ENCODE data around the gene MAGEA3. TPM values are rescaled to one million over a fixed set of nuclear protein-coding genes. Genes with fewer than 3 reads are reported as not detected.
"Not testable (repeated sequence)": the region's sequence is repeated elsewhere in the genome, so short reads cannot be mapped to it uniquely, and the experiment has no call there.

MAGEA3 gene
- total RNA-seq, 2 experiments from 2014 or later, result not detected

- Histone ChIP-seq H3K36me3 (ENCODE audit: insufficient read depth, low read length) (no peaks in the 10 kb centered on the region), H3K9me3 (ENCODE audit: control insufficient read depth in 1 of 2, insufficient read depth in 1 of 2, low read length in 2 of 2) (no peaks in the 10 kb centered on the region), H3K4me1 (ENCODE audit: insufficient read depth, low read length) (no peaks in the 10 kb centered on the region), H3K27me3 (ENCODE audit: control insufficient read depth in 1 of 2, insufficient read depth in 2 of 2, low read length in 2 of 2) (no peaks in the 10 kb centered on the region), H3K27ac (ENCODE audit: low read depth in 1 of 2, low read length in 2 of 2) (no peak overlapping the region), H3K4me3 (ENCODE audit: low read length) (no peak overlapping the region)
- intact Hi-C loops (cut with DNase I, micrococcal nuclease), result no loop called here
- TF ChIP-seq, protein P1, sequence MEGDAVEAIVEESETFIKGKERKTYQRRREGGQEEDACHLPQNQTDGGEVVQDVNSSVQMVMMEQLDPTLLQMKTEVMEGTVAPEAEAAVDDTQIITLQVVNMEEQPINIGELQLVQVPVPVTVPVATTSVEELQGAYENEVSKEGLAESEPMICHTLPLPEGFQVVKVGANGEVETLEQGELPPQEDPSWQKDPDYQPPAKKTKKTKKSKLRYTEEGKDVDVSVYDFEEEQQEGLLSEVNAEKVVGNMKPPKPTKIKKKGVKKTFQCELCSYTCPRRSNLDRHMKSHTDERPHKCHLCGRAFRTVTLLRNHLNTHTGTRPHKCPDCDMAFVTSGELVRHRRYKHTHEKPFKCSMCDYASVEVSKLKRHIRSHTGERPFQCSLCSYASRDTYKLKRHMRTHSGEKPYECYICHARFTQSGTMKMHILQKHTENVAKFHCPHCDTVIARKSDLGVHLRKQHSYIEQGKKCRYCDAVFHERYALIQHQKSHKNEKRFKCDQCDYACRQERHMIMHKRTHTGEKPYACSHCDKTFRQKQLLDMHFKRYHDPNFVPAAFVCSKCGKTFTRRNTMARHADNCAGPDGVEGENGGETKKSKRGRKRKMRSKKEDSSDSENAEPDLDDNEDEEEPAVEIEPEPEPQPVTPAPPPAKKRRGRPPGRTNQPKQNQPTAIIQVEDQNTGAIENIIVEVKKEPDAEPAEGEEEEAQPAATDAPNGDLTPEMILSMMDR (IDR thresholded peaks at IDR 0.05), result no peak
- H3K4me1 Mint-ChIP-seq (ENCODE audit: low read depth), result no peaks in the 10 kb centered on the region
- H3K27me3 Mint-ChIP-seq, result no peaks in the 10 kb centered on the region
- H3K9me3 Mint-ChIP-seq, result no peaks in the 10 kb centered on the region
- DNase-seq, result no peak
- ChIA-PET CTCF (no interaction called here), POLR2A (no interaction called here)
- ATAC-seq (ENCODE audit: poor library complexity), result no peak
- H3K4me3 Mint-ChIP-seq, result no peak overlapping the region
- no peaks in the 10 kb centered on the region for H3K36me3 Mint-ChIP-seq (ENCODE audit: low read depth)
- no peak overlapping the region for H3K27ac Mint-ChIP-seq
Observed at GRCh38 chrX:152735860-152736511, 37.4 kb downstream of the MAGEA3 start.

- H3K4me1 ChIP-seq (ENCODE audit: insufficient read depth, low read length); H3K27ac ChIP-seq (ENCODE audit: low read depth in 1 of 2, low read length in 2 of 2); H3K4me3 Mint-ChIP-seq; H3K27ac Mint-ChIP-seq; DNase-seq; H3K4me1 Mint-ChIP-seq (ENCODE audit: low read depth); H3K36me3 ChIP-seq (ENCODE audit: insufficient read depth, low read length); H3K9me3 Mint-ChIP-seq; H3K9me3 ChIP-seq (ENCODE audit: control insufficient read depth in 1 of 2, insufficient read depth in 1 of 2, low read length in 2 of 2); ATAC-seq (ENCODE audit: poor library complexity); H3K27me3 Mint-ChIP-seq; H3K36me3 Mint-ChIP-seq (ENCODE audit: low read depth); H3K27me3 ChIP-seq (ENCODE audit: control insufficient read depth in 1 of 2, insufficient read depth in 2 of 2, low read length in 2 of 2); CTCF ChIA-PET; POLR2A ChIA-PET; H3K4me3 ChIP-seq (ENCODE audit: low read length); intact Hi-C loops (cut with DNase I, micrococcal nuclease): not testable (repeated sequence)
Observed at GRCh38 chrX:152736528-152736927, 37.9 kb downstream of the MAGEA3 start.

DNA sequence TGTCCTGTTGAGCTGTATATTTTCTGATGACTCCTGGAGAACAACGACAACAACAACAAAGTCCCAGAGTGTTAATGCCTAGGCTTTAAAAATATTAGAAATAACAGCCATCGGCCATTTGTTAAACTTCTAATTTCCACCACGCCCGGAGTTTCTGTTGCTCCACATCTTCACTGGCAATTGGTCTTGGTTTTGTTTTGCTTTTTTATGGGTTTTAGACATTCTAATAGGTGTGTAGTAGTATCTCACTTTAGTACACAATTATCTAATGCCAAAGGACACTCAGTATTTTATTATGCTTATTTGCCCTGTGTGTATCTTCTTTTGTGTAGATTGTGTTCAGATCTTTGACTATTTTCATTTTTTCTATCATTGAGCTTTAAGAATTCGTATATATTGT, 40.0 kb downstream of the MAGEA3 start:
- no peaks in the 10 kb centered on the region for H3K4me1 Mint-ChIP-seq (ENCODE audit: low read depth)

More for the DNA sequence above, 40.0 kb downstream of the MAGEA3 start:
- ATAC-seq (ENCODE audit: poor library complexity), result no peak
- no peak overlapping the region for H3K4me3 Mint-ChIP-seq
- no peaks in the 10 kb centered on the region for H3K27me3 Mint-ChIP-seq
- DNase-seq, result no peak
- Histone ChIP-seq H3K27me3 (ENCODE audit: control insufficient read depth in 1 of 2, insufficient read depth in 2 of 2, low read length in 2 of 2) (no peaks in the 10 kb centered on the region), H3K4me1 (ENCODE audit: insufficient read depth, low read length) (no peaks in the 10 kb centered on the region), H3K27ac (ENCODE audit: low read depth in 1 of 2, low read length in 2 of 2) (no peak overlapping the region), H3K36me3 (ENCODE audit: insufficient read depth, low read length) (no peaks in the 10 kb centered on the region), H3K4me3 (ENCODE audit: low read length) (no peak overlapping the region), H3K9me3 (ENCODE audit: control insufficient read depth in 1 of 2, insufficient read depth in 1 of 2, low read length in 2 of 2) (no peaks in the 10 kb centered on the region)
- intact Hi-C loops (cut with DNase I, micrococcal nuclease), result no loop called here
- ChIA-PET POLR2A (no interaction called here), CTCF (no interaction called here)
- H3K9me3 Mint-ChIP-seq, result no peaks in the 10 kb centered on the region
- no peak overlapping the region for H3K27ac Mint-ChIP-seq
- no peaks in the 10 kb centered on the region for H3K36me3 Mint-ChIP-seq (ENCODE audit: low read depth)
- TF ChIP-seq, protein P1 (IDR thresholded peaks at IDR 0.05), result no peak

Other genes starting within 250 kb of the MAGEA3 start
- gene GABRA3, start 247.5 kb upstream of the MAGEA3 start, total RNA-seq, result not detected
- gene GABRQ, start 60.9 kb upstream of the MAGEA3 start, total RNA-seq, result not detected
- gene CSAG2, start 10.5 kb downstream of the MAGEA3 start, total RNA-seq, result not detected
- not detected for gene MAGEA2B, start 15.8 kb downstream of the MAGEA3 start, total RNA-seq
- not detected for gene CSAG1, start 34.9 kb downstream of the MAGEA3 start, total RNA-seq
- not detected for gene MAGEA12, start 35.0 kb downstream of the MAGEA3 start, total RNA-seq
- gene MAGEA2, start 55.0 kb downstream of the MAGEA3 start, total RNA-seq, result not detected
- gene CSAG3, start 60.4 kb downstream of the MAGEA3 start, total RNA-seq, result not detected
- gene MAGEA6, start 70.9 kb downstream of the MAGEA3 start, total RNA-seq, result not detected
- gene CETN2, start 132.0 kb downstream of the MAGEA3 start, total RNA-seq, result 1 to 10 TPM; 4.0 to 5.1 TPM
- 1 to 10 TPM; 2.7 to 2.9 TPM for gene NSDHL, start 132.3 kb downstream of the MAGEA3 start, total RNA-seq
- gene ZNF185, start 199.3 kb downstream of the MAGEA3 start, total RNA-seq, result 1 to 10 TPM; 1.4 to 1.5 TPM